HL-60 (cell line): ENCODE measurements around the gene TEAD2. TPM values are rescaled to one million over a fixed set of nuclear protein-coding genes. Genes with fewer than 3 reads are reported as not detected.

Experiments used
- microRNA-seq: library from miRNA; unstranded; fragments of <30 nt; microRNA quantifications from one replicate; pipeline ENCODE4, GENCODE V29; 2018

Gene TEAD2

Small RNA genes lying within 50 kb of the gene (microRNA-seq; reads per million reads assigned to microRNA genes)
- not detected for gene MIR4324
